Muscle layer of duodenum (tissue), 2 donors: Measurements from ENCODE around the gene SIAE.

Experiments
- H3K27ac ChIP-seq: one replicate; pipeline ENCODE4 v1.7.0; 2013; ENCODE audit warnings: mild to moderate bottlenecking, low read length
- H3K27me3 ChIP-seq: one replicate; pipeline ENCODE4 v1.7.0; 2013; ENCODE audit warnings: low read depth, mild to moderate bottlenecking, control low read depth, low read length
- H3K36me3 ChIP-seq, 2 donors: one replicate each; pipeline ENCODE4 v1.7.0; 2013; ENCODE audit warnings: low read length in 2 of 2, control low read depth in 1 of 2, mild to moderate bottlenecking in 1 of 2; ENCODE audit not compliant: insufficient read depth in 2 of 2, control insufficient read depth in 1 of 2
- H3K4me1 ChIP-seq, 2 donors: one replicate each; pipeline ENCODE4 v1.7.0; 2013; ENCODE audit warnings: low read length in 2 of 2, mild to moderate bottlenecking in 2 of 2, control low read depth in 1 of 2, moderate library complexity in 1 of 2; ENCODE audit not compliant: insufficient read depth in 2 of 2, control insufficient read depth in 1 of 2
- H3K4me3 ChIP-seq, 2 donors: one replicate each; pipeline ENCODE4 v1.7.0; 2013; ENCODE audit warnings: low read length in 2 of 2, low read depth in 1 of 2, mild to moderate bottlenecking in 1 of 2
- H3K9me3 ChIP-seq, 2 donors: one replicate each; pipeline ENCODE4 v1.7.0; 2013; ENCODE audit warnings: low read length in 2 of 2, control low read depth in 1 of 2, mild to moderate bottlenecking in 1 of 2; ENCODE audit not compliant: control insufficient read depth in 1 of 2
- donor health status: healthy.

The SIAE gene

GRCh38 chr11:124673333-124674167 is at the start of gene SIAE, which contains the start of gene SPA17:
Gene SIAE (minus strand): TSS chr11:124673739. CDS start chr11:124673708, 31 bp downstream.
Gene SPA17 (plus strand): TSS chr11:124673904. CDS start chr11:124675265, 1,361 bp downstream.
- Histone ChIP-seq H3K4me1 (peaks cover 0 to 6% of the 10 kb centered on the region in 2 donors), H3K27ac (peak within 1 kb of the TSS; percentile 88), H3K27me3 (no peaks in the 10 kb centered on the region), H3K4me3 (peak within 1 kb of the TSS; percentile 75 to 81), H3K9me3 (no peaks in the 10 kb centered on the region), H3K36me3 (no peaks in the 10 kb centered on the region)

- no peaks in the 10 kb centered on the region for H3K36me3 ChIP-seq
- peaks cover 25% of the 10 kb centered on the region for H3K27me3 ChIP-seq
- no peaks in the 10 kb centered on the region for H3K9me3 ChIP-seq
- peaks cover 0 to 7% of the 10 kb centered on the region in 2 donors for H3K4me1 ChIP-seq
- no peak overlapping the region for H3K4me3 ChIP-seq
- H3K27ac ChIP-seq: no peak overlapping the region
Measured at GRCh38 chr11:124722176-124722575, 48.6 kb upstream of the SIAE start.

- H3K9me3 ChIP-seq: no peaks in the 10 kb centered on the region
- no peak overlapping the region for H3K27ac ChIP-seq
- no peaks in the 10 kb centered on the region for H3K36me3 ChIP-seq
- no peak overlapping the region for H3K4me3 ChIP-seq
- no peaks in the 10 kb centered on the region for H3K4me1 ChIP-seq
- peaks cover 25% of the 10 kb centered on the region for H3K27me3 ChIP-seq
Measured at GRCh38 chr11:124719534-124719933, 46.0 kb upstream of the SIAE start.

GRCh38 chr11:124718801-124719200 is 45.3 kb upstream of the SIAE start:
- peaks cover 25% of the 10 kb centered on the region for H3K27me3 ChIP-seq
- no peak overlapping the region for H3K4me3 ChIP-seq
- H3K27ac ChIP-seq: no peak overlapping the region
- no peaks in the 10 kb centered on the region for H3K9me3 ChIP-seq
- H3K36me3 ChIP-seq: no peaks in the 10 kb centered on the region
- no peaks in the 10 kb centered on the region for H3K4me1 ChIP-seq

GRCh38 chr11:124717786-124718651 is 44.5 kb upstream of the SIAE start:
- H3K4me3 ChIP-seq: peak overlapping the region; percentile 49 to 59
- H3K4me1 ChIP-seq: no peaks in the 10 kb centered on the region
- no peak overlapping the region for H3K27ac ChIP-seq
- H3K36me3 ChIP-seq: no peaks in the 10 kb centered on the region
- peaks cover 25% of the 10 kb centered on the region for H3K27me3 ChIP-seq
- H3K9me3 ChIP-seq: no peaks in the 10 kb centered on the region

- Histone ChIP-seq H3K4me1 (no peaks in the 10 kb centered on the region), H3K36me3 (no peaks in the 10 kb centered on the region), H3K4me3 (peak overlapping the region; percentile 49 to 59), H3K27me3 (peaks cover 25% of the 10 kb centered on the region), H3K27ac (no peak overlapping the region), H3K9me3 (no peaks in the 10 kb centered on the region)
Measured at GRCh38 chr11:124717421-124717785, 43.9 kb upstream of the SIAE start.

GRCh38 chr11:124716591-124716990 is 43.1 kb upstream of the SIAE start:
- H3K27me3 ChIP-seq: peaks cover 25% of the 10 kb centered on the region
- H3K9me3 ChIP-seq: no peaks in the 10 kb centered on the region
- H3K4me3 ChIP-seq: no peak overlapping the region
- no peak overlapping the region for H3K27ac ChIP-seq
- no peaks in the 10 kb centered on the region for H3K4me1 ChIP-seq
- H3K36me3 ChIP-seq: no peaks in the 10 kb centered on the region

- Histone ChIP-seq H3K9me3 (peaks cover 4 to 7% of the 10 kb centered on the region in 2 donors), H3K27me3 (peaks cover 1% of the 10 kb centered on the region), H3K27ac (no peak overlapping the region), H3K36me3 (no peaks in the 10 kb centered on the region), H3K4me3 (no peak overlapping the region), H3K4me1 (no peaks in the 10 kb centered on the region)
Measured at GRCh38 chr11:124712392-124712791, 38.9 kb upstream of the SIAE start.

- Histone ChIP-seq H3K4me1 (no peaks in the 10 kb centered on the region), H3K36me3 (no peaks in the 10 kb centered on the region), H3K4me3 (peak overlapping the region in 1 of 2 donors; percentile 22), H3K9me3 (peaks cover 4 to 7% of the 10 kb centered on the region in 2 donors), H3K27me3 (no peaks in the 10 kb centered on the region), H3K27ac (no peak overlapping the region)
Measured at GRCh38 chr11:124707829-124708228, 34.3 kb upstream of the SIAE start.

- H3K27ac ChIP-seq: no peak overlapping the region
- H3K4me3 ChIP-seq: no peak overlapping the region
- no peaks in the 10 kb centered on the region for H3K4me1 ChIP-seq
- peaks cover 0 to 3% of the 10 kb centered on the region in 2 donors for H3K9me3 ChIP-seq
- H3K27me3 ChIP-seq: no peaks in the 10 kb centered on the region
- peaks cover 0 to 5% of the 10 kb centered on the region in 2 donors for H3K36me3 ChIP-seq
Measured at GRCh38 chr11:124700028-124700427, 26.5 kb upstream of the SIAE start.

- Histone ChIP-seq H3K9me3 (peaks cover 0 to 3% of the 10 kb centered on the region in 2 donors), H3K36me3 (peaks cover 0 to 5% of the 10 kb centered on the region in 2 donors), H3K4me1 (no peaks in the 10 kb centered on the region), H3K4me3 (no peak overlapping the region), H3K27ac (no peak overlapping the region), H3K27me3 (no peaks in the 10 kb centered on the region)
Measured at GRCh38 chr11:124699547-124699946, 26.0 kb upstream of the SIAE start.
